Measurements from ENCODE around the gene SH2D4B. TPM values are rescaled to one million over a fixed set of nuclear protein-coding genes. Genes with fewer than 3 reads are reported as not detected.

Gene SH2D4B
- total and polyA plus RNA-seq, 2 of the 13 experiments (the other 11 are each of a cell fraction or from before 2014, with no cell fraction given), result not detected

DNA sequence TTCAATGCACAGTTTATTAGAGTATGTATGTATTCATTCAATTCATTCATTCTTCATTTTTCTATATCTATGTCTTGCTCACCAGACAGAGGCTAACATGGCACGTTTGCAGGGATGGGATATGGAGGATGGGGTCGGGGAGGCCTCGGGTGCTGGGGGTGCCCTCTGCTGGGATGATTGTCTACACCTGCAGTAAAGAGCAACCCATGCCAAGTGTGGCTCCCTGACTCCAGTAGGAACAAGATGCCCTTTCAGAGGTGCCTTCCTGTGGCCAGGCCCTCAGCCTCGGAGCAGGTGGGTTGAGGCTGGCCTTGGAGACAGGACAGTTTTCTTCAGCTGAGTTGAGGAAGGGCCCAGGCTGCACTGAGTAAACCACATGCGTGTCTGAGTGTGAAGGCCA lies 157.2 kb downstream of the SH2D4B start:
- BruUV-seq (replicated peaks), result no TSS peak
- Histone ChIP-seq H4K20me1 (ENCODE audit: insufficient read depth, low read length) (no peaks in the 10 kb centered on the region), H3K4me2 (ENCODE audit: low read depth, low read length) (no peak overlapping the region), H3K27me3 (ENCODE audit: control insufficient read depth in 1 of 2, insufficient read depth in 2 of 2, low read length in 2 of 2) (no peaks in the 10 kb centered on the region), H3K79me2 (ENCODE audit: insufficient read depth, low read length) (no peaks in the 10 kb centered on the region), H3K9me3 (ENCODE audit: low read length) (no peaks in the 10 kb centered on the region), H3K9ac (ENCODE audit: insufficient read depth, low read depth, low read length) (no peak overlapping the region), H3K4me3 (replicated peaks in 1 of 3; ENCODE audit: insufficient read depth in 1 of 3, low read depth in 2 of 3, low read length in 3 of 3) (no peak overlapping the region), H3K36me3 (replicated peaks in 1 of 2; ENCODE audit: control insufficient read depth in 1 of 2, insufficient read depth in 2 of 2, low read length in 2 of 2) (no peaks in the 10 kb centered on the region), H2AFZ (ENCODE audit: low read length) (no peak overlapping the region), H3K4me1 (ENCODE audit: insufficient read depth, low read length) (no peaks in the 10 kb centered on the region), H3K27ac (ENCODE audit: extremely low read length, insufficient read depth, low read length) (no peak overlapping the region)
- POLR2A ChIA-PET, result no interaction called here
- TF ChIP-seq CTCF (CRISPR knock-in tag; IDR thresholded peaks at IDR 0.05) (peak; percentile 26), HNF4G (IDR thresholded peaks at IDR 0.05; ENCODE audit: borderline replicate concordance, low read depth, low read length) (no peak), HNF4G (CRISPR knock-in tag; IDR thresholded peaks at IDR 0.05; ENCODE audit: borderline replicate concordance, low read depth) (no peak)
- TF ChIP-seq, protein P1, sequence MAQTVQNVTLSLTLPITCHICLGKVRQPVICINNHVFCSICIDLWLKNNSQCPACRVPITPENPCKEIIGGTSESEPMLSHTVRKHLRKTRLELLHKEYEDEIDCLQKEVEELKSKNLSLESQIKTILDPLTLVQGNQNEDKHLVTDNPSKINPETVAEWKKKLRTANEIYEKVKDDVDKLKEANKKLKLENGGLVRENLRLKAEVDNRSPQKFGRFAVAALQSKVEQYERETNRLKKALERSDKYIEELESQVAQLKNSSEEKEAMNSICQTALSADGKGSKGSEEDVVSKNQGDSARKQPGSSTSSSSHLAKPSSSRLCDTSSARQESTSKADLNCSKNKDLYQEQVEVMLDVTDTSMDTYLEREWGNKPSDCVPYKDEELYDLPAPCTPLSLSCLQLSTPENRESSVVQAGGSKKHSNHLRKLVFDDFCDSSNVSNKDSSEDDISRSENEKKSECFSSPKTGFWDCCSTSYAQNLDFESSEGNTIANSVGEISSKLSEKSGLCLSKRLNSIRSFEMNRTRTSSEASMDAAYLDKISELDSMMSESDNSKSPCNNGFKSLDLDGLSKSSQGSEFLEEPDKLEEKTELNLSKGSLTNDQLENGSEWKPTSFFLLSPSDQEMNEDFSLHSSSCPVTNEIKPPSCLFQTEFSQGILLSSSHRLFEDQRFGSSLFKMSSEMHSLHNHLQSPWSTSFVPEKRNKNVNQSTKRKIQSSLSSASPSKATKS (CRISPR knock-in tag; IDR thresholded peaks at IDR 0.05), result no peak
- 4% methylated on average over 4 of the region's 5 CpGs for WGBS (ENCODE audit: low lambda C conversion rate)
- intact Hi-C loops (cut with micrococcal nuclease; ENCODE audit: unreplicated experiment) (loop anchor here (5.0 kb wide), 1 partner anchor 33 kb away; no protein-coding TSS in a partner anchor), in situ Hi-C loops (cut with HindIII; ENCODE audit: extremely low pct_ligation_motif_present, low pct_unique_long_range_greater_than_20kb) (no loop called here)
- DNase-seq (ENCODE audit: low spot score) (no peak), FAIRE-seq (no peak), ATAC-seq (0 out of 3 replicates have a peak, but pooled peaks have one; percentile 35)
- CTCF ChIA-PET (ENCODE audit: low intra/inter-chr PET ratio, low total read pairs), result interaction anchor here (1.5 kb wide), 1 partner anchor 31 kb away, joined by 3 read pairs; no protein-coding TSS in a partner anchor

Other genes with a start within 250 kb of the SH2D4B start
- 76.9 and 101 TPM in 2 replicates for gene MAT1A, start 248.2 kb upstream of the SH2D4B start, total RNA-seq (2016; rRNA removed; fragmentation: Illumina TruSeq; extraction: Trizol)
- gene MAT1A, start 248.2 kb upstream of the SH2D4B start, polyA plus RNA-seq (2011; rRNA removed), result 57.1 and 71.8 TPM in 2 replicates
- gene DYDC1, start 181.1 kb upstream of the SH2D4B start, total RNA-seq (2016; rRNA removed; fragmentation: Illumina TruSeq; extraction: Trizol), result not detected in 2 replicates
- gene DYDC1, start 181.1 kb upstream of the SH2D4B start, polyA plus RNA-seq (2011; rRNA removed), result not detected in 2 replicates
- 2.3 and 4.2 TPM in 2 replicates for gene DYDC2, start 181.1 kb upstream of the SH2D4B start, total RNA-seq (2016; rRNA removed; fragmentation: Illumina TruSeq; extraction: Trizol)
- gene DYDC2, start 181.1 kb upstream of the SH2D4B start, polyA plus RNA-seq (2011; rRNA removed), result 0.98 and 2.3 TPM in 2 replicates
- 57.4 and 79.9 TPM in 2 replicates for gene PRXL2A, start 129.4 kb upstream of the SH2D4B start, total RNA-seq (2016; rRNA removed; fragmentation: Illumina TruSeq; extraction: Trizol)
- gene PRXL2A, start 129.4 kb upstream of the SH2D4B start, polyA plus RNA-seq (2011; rRNA removed), result 43.9 and 44.0 TPM in 2 replicates
- 17.4 and 24.1 TPM in 2 replicates for gene TSPAN14, start 83.6 kb upstream of the SH2D4B start, total RNA-seq (2016; rRNA removed; fragmentation: Illumina TruSeq; extraction: Trizol)
- gene TSPAN14, start 83.6 kb upstream of the SH2D4B start, polyA plus RNA-seq (2011; rRNA removed), result 73.8 and 80.6 TPM in 2 replicates

Measured in HepG2 (cell line).